HG02588 (cell line): ENCODE results near the gene SBF1.

Experiments
- ATAC-seq: cut with Tn5 transposase; IDR thresholded peaks from one replicate; pipeline ENCODE4 v1.9.1; 2021; ENCODE audit warnings: mild to moderate bottlenecking, moderate library complexity; ENCODE audit not compliant: unreplicated experiment

The SBF1 gene

DNA sequence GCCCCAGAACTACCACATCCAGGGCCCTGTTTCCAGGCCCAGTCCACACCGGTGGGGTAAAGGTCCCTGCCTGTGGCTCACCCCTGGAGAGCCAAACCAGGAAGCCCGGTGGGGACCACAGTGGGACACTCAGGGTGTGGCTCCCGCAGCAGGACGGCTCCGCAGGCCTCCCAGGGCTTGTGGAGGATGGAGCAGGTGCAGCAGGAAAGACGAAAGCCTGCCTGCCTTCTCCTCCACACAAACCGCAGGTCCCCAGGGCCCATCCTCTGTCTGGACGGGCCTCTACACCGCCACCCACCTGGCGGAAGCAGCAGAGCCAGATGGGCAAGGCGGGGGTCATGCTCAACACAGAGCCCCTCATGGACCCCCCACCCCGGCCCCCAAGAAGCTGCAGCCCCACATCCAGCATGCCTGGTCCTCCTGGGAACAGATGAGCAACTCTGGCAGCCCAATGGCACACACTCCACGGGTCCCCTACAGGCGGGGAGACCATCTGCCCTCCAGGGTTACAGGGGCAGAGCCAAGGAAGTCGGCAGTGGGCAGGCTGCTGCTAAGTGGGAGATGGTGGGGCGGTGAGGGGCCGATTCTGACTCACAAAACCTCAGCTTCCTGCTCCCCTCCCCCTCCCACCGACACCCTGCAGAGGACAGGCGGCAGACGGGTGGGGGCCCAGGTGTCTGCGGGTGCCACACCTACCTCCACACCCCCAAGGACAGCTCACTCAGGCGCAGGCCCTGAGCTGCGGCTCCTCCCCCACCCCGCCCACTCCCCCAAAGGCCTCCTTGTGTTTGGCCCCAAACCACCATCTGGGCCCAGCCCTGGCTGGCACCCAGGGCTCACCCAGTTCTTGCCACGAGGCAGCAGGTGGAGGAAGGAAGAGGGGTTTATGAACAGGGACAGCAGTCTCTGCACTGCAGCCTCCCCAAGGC, 5.2 kb downstream of the SBF1 start:
- ATAC-seq, result peak; percentile 41

DNA sequence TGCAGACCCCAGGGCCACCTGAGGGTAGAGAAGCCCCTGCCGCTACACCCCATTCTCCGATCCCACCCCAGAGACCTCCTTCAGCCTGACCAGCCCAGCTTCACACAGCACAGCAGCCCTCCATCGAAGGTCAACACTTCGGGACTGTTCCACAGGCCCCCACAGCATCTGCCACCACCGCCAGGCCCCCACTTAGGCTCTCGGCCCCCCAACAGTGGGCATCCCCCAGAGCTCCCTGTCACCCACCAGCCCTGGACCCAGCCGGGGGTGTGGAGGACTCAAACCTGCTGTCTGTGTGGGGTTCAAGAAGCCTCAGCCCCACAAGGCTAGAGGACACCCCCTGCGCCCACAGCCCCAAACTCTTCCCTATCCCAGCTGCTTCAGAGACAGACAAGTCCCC, 6.2 kb downstream of the SBF1 start:
- no peak for ATAC-seq

DNA sequence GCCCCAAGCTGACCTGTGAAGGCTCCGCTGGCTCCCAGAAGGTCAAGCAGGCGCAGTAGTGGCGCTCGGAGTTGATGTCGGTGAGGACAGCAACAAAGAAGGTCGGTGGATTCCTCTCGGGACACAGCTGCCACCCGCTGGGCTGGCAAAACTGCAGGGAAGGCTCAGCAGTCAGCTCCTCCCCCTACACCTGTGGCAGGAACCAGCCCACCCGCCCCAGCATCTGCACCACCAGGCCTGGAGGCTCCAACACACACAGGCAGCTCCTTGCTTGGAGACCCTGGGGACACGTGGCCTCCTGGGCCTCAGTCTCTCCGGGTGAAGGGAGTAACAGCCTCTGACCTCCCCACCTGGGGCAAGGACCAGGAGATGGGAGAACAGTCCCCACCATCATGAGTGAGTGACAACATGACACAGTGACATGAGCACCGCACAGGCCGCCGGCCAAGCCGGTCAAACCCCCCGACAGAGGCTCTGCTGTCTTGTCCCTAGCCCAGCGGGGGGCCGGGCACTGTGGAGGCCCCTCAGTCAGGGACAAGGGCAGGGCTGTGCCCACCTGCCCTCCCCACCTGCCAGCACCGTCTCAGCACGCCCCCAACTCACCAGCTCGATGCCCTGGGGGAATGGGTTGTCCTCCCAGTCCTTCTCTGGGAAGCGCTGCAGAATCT, 6.9 kb downstream of the SBF1 start:
- no peak for ATAC-seq

DNA sequence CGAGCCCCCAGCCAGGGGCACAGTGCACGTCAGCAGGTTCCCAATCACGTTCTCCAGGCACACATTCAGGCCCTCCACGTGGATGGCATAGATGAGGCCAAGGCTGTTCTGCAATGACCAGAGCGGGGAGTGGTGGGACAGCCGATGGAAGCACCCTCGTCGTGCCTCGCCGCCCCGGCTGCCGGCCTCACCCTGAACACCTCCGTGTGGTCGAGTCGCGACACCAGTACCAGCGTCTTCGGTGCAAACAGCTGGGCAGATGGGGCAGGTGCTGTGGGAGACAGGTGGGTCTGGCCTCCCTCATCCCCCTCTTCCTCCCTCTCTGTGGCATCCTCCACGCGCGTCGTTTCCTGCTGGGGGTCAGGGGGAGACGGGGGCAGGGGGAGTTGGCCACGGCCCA, 7.5 kb downstream of the SBF1 start:
- no peak for ATAC-seq

GRCh38 chr22:50465066-50465930, 9.5 kb downstream of the SBF1 start:
- ATAC-seq, result no peak

GRCh38 chr22:50464451-50464850, 10.4 kb downstream of the SBF1 start:
- no peak for ATAC-seq

- no peak for ATAC-seq
Observed at GRCh38 chr22:50463188-50463900, 11.5 kb downstream of the SBF1 start.

DNA sequence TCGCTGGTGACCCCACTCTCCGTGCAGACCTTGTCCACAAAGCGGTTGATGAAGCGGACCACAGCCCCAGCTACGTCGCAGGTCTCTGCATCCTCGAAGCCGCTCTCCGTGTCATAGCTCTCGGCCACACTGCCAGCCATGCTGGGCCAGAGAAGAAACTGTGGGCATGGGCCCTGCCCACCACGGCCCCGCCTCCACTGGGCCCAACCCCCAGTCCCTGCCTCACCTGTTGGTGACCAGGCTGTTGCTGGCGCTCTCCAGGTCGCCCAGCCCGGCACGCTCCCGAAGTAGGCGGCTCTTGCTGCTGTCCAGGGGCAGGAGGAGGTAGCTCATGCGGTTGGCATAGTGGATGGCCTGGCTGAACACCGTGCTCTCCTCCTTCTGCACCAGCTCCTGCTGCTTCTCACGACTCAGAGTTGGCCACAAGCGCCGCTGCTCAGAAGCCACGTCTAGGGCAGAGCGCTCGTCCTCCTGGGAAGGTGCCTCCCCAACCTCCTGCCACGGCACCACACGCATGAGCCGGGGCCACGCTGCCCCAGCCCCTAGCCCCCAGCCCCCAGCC, 12.8 kb downstream of the SBF1 start:
- no peak for ATAC-seq

DNA sequence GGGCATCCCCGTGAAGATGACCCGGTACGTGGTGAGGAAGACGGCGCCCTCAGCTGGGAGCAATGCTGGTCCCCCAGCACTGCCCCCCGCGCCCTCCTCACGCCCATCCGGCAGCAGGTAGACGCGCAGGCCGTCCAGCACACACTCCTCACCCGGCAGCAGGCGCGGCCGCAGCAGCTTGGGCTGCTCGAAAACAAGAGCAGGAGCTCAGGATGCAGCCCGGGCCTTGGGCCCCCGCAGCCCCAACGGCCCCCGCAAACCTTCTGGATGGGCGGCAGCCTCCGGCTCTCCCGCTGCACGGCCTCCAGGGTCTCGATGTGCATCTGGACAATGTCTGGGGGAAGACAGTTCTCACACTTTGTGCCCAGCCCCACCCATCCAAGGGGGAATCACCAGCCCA, 13.3 kb downstream of the SBF1 start:
- no peak for ATAC-seq

DNA sequence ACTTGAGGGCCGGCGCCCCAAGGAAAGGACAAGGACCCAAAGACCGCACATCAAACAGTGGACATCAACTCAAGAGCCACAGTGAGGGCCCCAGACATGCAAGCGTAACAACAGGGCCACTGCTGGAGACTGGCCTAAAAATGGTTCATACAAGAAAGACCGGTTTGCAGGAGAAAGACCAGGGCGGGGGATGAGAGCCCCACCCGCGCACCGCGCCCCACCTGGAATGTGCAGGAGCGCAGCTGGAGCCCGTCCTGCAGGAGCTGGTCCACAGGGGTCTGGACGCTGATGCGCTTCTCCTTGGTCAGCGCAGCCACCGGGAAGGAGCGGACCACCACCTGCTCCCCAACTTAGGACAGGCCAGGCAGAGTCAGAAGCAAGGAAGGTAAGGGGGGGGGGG, 13.9 kb downstream of the SBF1 start:
- ATAC-seq, result no peak

- ATAC-seq, result no peak
Observed at GRCh38 chr22:50459496-50460140, 15.2 kb downstream of the SBF1 start.

DNA sequence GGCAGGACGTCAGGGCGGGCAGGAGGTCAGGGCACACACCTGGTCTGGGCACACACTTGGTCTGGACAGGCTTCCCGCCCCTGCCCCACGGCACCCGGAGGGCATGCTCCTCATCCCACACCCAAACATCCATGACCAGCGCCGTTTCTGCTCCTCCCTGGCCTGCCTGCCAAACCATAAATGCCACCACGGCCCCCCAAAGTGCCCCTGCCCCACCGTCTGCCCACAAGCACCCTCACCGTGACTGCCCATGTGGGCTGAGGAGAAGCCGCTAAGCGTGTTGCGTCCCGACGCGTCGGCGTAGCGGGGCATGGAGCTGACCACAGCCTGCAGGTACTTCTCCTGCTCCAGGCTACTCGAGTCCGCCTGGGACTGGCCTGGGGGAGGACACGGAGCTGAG, 15.8 kb downstream of the SBF1 start:
- no peak for ATAC-seq

GRCh38 chr22:50456466-50457234, 18.2 kb downstream of the SBF1 start:
- no peak for ATAC-seq

- ATAC-seq, result no peak
Observed at GRCh38 chr22:50456026-50456425, 18.8 kb downstream of the SBF1 start.

DNA sequence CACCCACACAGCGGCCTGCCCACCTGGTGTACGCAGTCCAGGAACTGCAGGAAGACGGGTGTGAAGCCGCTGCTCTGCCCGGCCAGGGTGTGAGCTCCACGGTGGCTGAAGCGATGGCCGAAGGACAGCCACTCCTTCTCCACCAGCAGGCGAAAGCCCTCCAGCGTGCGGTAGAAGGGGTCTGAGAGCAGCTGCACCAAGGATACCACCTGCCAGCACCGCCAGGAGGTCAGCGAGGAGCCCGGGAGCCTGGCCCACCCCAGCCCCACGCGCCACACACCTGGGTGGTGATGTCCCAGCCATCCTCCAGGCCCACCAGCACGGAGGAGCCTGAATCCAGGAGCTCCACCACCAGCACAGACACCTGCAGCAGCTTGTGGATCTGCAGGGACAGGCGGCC, 19.6 kb downstream of the SBF1 start:
- ATAC-seq, result no peak

GRCh38 chr22:50454556-50455075, 20.2 kb downstream of the SBF1 start:
- no peak for ATAC-seq

DNA sequence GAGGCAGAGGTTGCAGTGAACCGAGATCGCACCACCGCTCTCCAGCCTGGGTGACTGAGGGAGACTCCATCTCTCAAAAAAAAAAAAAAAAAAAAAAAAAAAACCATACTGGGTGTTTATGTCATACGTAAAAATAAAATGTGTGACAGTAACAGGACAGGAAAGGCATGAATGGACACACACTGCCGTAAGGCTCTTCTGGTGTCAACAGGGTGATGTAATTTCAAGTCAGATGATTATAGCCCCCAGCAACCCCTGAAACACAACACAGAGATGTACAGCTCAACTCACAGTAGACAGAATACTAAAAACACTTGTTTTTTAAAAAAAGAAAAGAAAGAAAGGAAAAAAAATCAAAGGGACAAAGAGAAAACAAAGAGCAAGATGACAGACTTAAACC, 22.2 kb downstream of the SBF1 start:
- ATAC-seq, result no peak

GRCh38 chr22:50447576-50448551, 27.0 kb downstream of the SBF1 start:
- ATAC-seq, result no peak
